HepG2 (cell line): ENCODE data around the gene PTPRD. TPM values are rescaled to one million over a fixed set of nuclear protein-coding genes. Genes with fewer than 3 reads are reported as not detected.

Experiments used
- ATAC-seq: fragments of 200-7000 bp; cut with Tn5 transposase; 3 replicates; pipeline ENCODE4 v1.9.1; 2020; ENCODE audit warnings: mild to moderate bottlenecking, moderate library complexity
- BruUV-seq: library from RNA; stranded (reverse); fragments of 400-500 nt; replicated peaks from 2 replicates; lab custom pipeline; 2021; lab: Mats Ljungman, UMichigan
- CTCF ChIA-PET: fragments of 300-600 bp; formaldehyde crosslinking; extraction: SDS; loops from one replicate; lab custom pipeline; 2021; ENCODE audit warnings: low total read pairs, inconsistent platforms, low intra/inter-chr PET ratio; lab: Yijun Ruan, JAX
- POLR2A ChIA-PET: fragments of 350-600 bp; sonication (Branson Sonifier 250); formaldehyde crosslinking; loops from one replicate; lab custom pipeline; 2020; ENCODE audit warnings: antibody characterized with exemption, inconsistent platforms; lab: Yijun Ruan, JAX
- DNase-seq: peaks from one replicate; pipeline ENCODE4 v3.0.0-alpha.2; 2015; ENCODE audit warnings: low spot score
- FAIRE-seq: peaks from 3 replicates; lab custom pipeline; 2011; peaks lifted over from hg19 to GRCh38; lab: Jason Lieb, UNC
- H2AFZ ChIP-seq: one replicate; pipeline ENCODE4 v1.6.1; 2011; ENCODE audit warnings: low read length, inconsistent platforms
- H3K27ac ChIP-seq: fragments of 300-600 bp; 3 replicates; pipeline ENCODE4 v1.8.0; 2011; ENCODE audit warnings: mixed run types, mild to moderate bottlenecking, mixed read lengths, low read length, inconsistent platforms; ENCODE audit not compliant: insufficient read depth; ENCODE audit errors: extremely low read length
- H3K27me3 ChIP-seq, 2 experiments: fragments of 200-600 bp in 1 of 2; 2 replicates in 1 of 2; 3 replicates in 1 of 2; pipeline versions ENCODE4 v1.6.0 to v1.8.0; 2011; ENCODE audit warnings: low read length in 2 of 2, mild to moderate bottlenecking in 2 of 2, moderate library complexity in 2 of 2, inconsistent platforms in 1 of 2; ENCODE audit not compliant: insufficient read depth in 2 of 2, control insufficient read depth in 1 of 2
- H3K36me3 ChIP-seq, 2 experiments: fragments of 200-600 bp in 1 of 2; replicated peaks in 1 of 2; 2 replicates in 1 of 2; 3 replicates in 1 of 2; pipeline versions ENCODE4 v1.5.1 to v1.8.0; 2011; ENCODE audit warnings: low read length in 2 of 2, inconsistent platforms in 1 of 2; ENCODE audit not compliant: insufficient read depth in 2 of 2, control insufficient read depth in 1 of 2
- H3K4me1 ChIP-seq: 2 replicates; pipeline ENCODE4 v1.5.1; 2012; ENCODE audit warnings: low read length, inconsistent platforms; ENCODE audit not compliant: insufficient read depth
- H3K4me2 ChIP-seq: 2 replicates; pipeline ENCODE4 v1.6.0; 2011; ENCODE audit warnings: low read depth, low read length, inconsistent platforms
- H3K4me3 ChIP-seq, 3 experiments: fragments of 200-600 bp in 1 of 3; sonication (generic), shearing (Covaris generic) in 1 of 3; replicated peaks in 1 of 3; 2 replicates each; pipeline ENCODE4 v1.5.1; 2011 to 2016; ENCODE audit warnings: low read length in 3 of 3, inconsistent platforms in 2 of 3, low read depth in 2 of 3, mild to moderate bottlenecking in 2 of 3, control low read depth in 1 of 3, mixed read lengths in 1 of 3; ENCODE audit not compliant: insufficient read depth in 1 of 3
- H3K79me2 ChIP-seq: one replicate; pipeline ENCODE4 v1.6.1; 2011; ENCODE audit warnings: low read length, inconsistent platforms; ENCODE audit not compliant: insufficient read depth
- H3K9ac ChIP-seq: 2 replicates; pipeline ENCODE4 v1.6.0; 2011; ENCODE audit warnings: mild to moderate bottlenecking, low read depth, low read length, inconsistent platforms; ENCODE audit not compliant: insufficient read depth
- H3K9me3 ChIP-seq: 2 replicates; pipeline ENCODE4 v1.5.1; 2012; ENCODE audit warnings: mild to moderate bottlenecking, low read length
- H4K20me1 ChIP-seq: 2 replicates; pipeline ENCODE4 v1.6.0; 2011; ENCODE audit warnings: inconsistent platforms, mild to moderate bottlenecking, low read length, moderate library complexity; ENCODE audit not compliant: insufficient read depth
- HOXD1 ChIP-seq: sonication (generic); formaldehyde crosslinking; IDR thresholded peaks from 2 replicates; pipeline ENCODE4 v1.5.0; 2020; ENCODE audit warnings: missing genetic modification reagents
- KMT2B ChIP-seq: IDR thresholded peaks from 2 replicates; pipeline ENCODE4 v1.6.1; 2016; ENCODE audit warnings: missing genetic modification reagents, missing compliant biosample characterization
- NFATC3 ChIP-seq: sonication (generic); formaldehyde crosslinking; IDR thresholded peaks from 2 replicates; pipeline ENCODE4 v1.5.1; 2020; ENCODE audit warnings: mild to moderate bottlenecking, missing genetic modification reagents
- XBP1 ChIP-seq: sonication (generic); formaldehyde crosslinking; IDR thresholded peaks from 2 replicates; pipeline ENCODE4 v1.5.0; 2020; ENCODE audit warnings: missing genetic modification reagents
- ZNF451 ChIP-seq: sonication (generic); formaldehyde crosslinking; IDR thresholded peaks from 2 replicates; pipeline ENCODE4 v1.5.0; 2020; ENCODE audit warnings: mild to moderate bottlenecking, missing genetic modification reagents
- ZNF496 ChIP-seq: sonication (generic); formaldehyde crosslinking; IDR thresholded peaks from 2 replicates; pipeline ENCODE4 v1.8.1; 2023; ENCODE audit warnings: mild to moderate bottlenecking, moderate library complexity, missing genetic modification reagents; ENCODE audit not compliant: insufficient replicate concordance
- ZNF670 ChIP-seq: sonication (generic); formaldehyde crosslinking; IDR thresholded peaks from 2 replicates; pipeline ENCODE4 v1.8.0; 2022; ENCODE audit warnings: mild to moderate bottlenecking, missing genetic modification reagents, borderline replicate concordance
- ZNF7 ChIP-seq: IDR thresholded peaks from 2 replicates; pipeline ENCODE4 v1.6.1; 2016; ENCODE audit warnings: missing biosample characterization, missing genetic modification reagents
- ZSCAN12 ChIP-seq: sonication (generic); formaldehyde crosslinking; IDR thresholded peaks from 2 replicates; pipeline ENCODE4 v1.9.0; 2021; ENCODE audit warnings: mild to moderate bottlenecking, missing genetic modification reagents
- WGBS: methylation state at CpG from one replicate; pipeline ENCODE4 v1.1.6; 2017; ENCODE audit warnings: low lambda C conversion rate; 5-methylcytosine and 5-hydroxymethylcytosine counted together
- in situ Hi-C: cut with HindIII; loops from 2 replicates; pipeline ENCODE4 v1.10.0; 2017; ENCODE audit warnings: low pct_unique_long_range_greater_than_20kb; ENCODE audit not compliant: extremely low pct_ligation_motif_present
- intact Hi-C: fragments of 100-400 bp; cut with micrococcal nuclease; formaldehyde crosslinking; loops from one replicate; pipeline ENCODE4 v1.10.0; 2022; ENCODE audit not compliant: unreplicated experiment
- polyA plus RNA-seq, 8 experiments: library from polyadenylated mRNA; depleted of rRNA in 3 of 8; stranded (reverse) in 7 of 8; unstranded in 1 of 8; fragments of >200 nt; fragmentation: Illumina TruSeq in 4 of 8; extraction: Trizol in 4 of 8; gene quantifications; 2 replicates each; pipeline versions ENCODE4 v1.2.1 to v1.2.3, GENCODE V29; 2011 to 2016; ENCODE audit warnings: low read depth in 4 of 8, missing spikeins in 1 of 8, mixed read lengths in 1 of 8; ENCODE audit not compliant: insufficient read depth in 1 of 8
- total RNA-seq, 5 experiments: library from RNA; depleted of rRNA; stranded (reverse); fragments of >200 nt; fragmentation: Illumina TruSeq; extraction: Trizol; gene quantifications; 2 replicates each; pipeline ENCODE4 v1.2.3, GENCODE V29; 2016; ENCODE audit warnings: low read depth in 1 of 5
- TF ChIP-seq, protein P1 (sequence below): sonication (generic); formaldehyde crosslinking; IDR thresholded peaks from 2 replicates; pipeline ENCODE4 v1.8.0; 2022; ENCODE audit warnings: mild to moderate bottlenecking, missing genetic modification reagents, moderate library complexity
- TF ChIP-seq, protein P2 (sequence below): sonication (generic); formaldehyde crosslinking; IDR thresholded peaks from 2 replicates; pipeline ENCODE4 v1.4.0; 2020; ENCODE audit warnings: missing genetic modification reagents
- TF ChIP-seq, protein P3 (sequence below): IDR thresholded peaks from 2 replicates; pipeline ENCODE4 v1.6.1; 2012; ENCODE audit warnings: low read length, improper control_type of control experiment
- TF ChIP-seq, protein P4 (sequence below): sonication (generic); formaldehyde crosslinking; IDR thresholded peaks from 2 replicates; pipeline ENCODE4 v1.4.0; 2020; ENCODE audit warnings: missing genetic modification reagents

PTPRD gene
- total and polyA plus RNA-seq, 2 of the 13 experiments (the other 11 are each of a cell fraction or from before 2014, with no cell fraction given): 0.05 TPM; not detected in 1

DNA sequence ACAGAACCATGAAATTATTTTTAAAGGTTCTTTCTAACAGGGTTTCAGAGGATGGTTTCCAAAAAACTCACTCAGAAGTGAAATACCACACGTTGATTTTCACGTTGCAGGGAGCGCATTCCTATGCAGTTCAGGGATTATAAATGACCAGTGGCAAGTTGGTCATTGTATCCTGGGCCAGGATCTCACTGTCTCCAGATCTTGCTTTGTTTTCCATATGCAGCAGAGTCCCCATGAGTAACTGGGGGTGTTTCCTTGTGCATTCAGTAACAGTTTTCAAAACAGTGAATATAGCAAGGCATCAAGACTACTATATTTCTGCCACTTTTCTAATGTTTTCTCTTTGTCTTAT is 1748.3 kb downstream of the PTPRD start (continued):
- TF ChIP-seq ZNF7 (CRISPR knock-in tag) (no peak), XBP1 (no peak), NFATC3 (CRISPR knock-in tag) (no peak), HOXD1 (CRISPR knock-in tag) (no peak)
- TF ChIP-seq, protein P1, sequence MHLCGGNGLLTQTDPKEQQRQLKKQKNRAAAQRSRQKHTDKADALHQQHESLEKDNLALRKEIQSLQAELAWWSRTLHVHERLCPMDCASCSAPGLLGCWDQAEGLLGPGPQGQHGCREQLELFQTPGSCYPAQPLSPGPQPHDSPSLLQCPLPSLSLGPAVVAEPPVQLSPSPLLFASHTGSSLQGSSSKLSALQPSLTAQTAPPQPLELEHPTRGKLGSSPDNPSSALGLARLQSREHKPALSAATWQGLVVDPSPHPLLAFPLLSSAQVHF (CRISPR knock-in tag): no peak

DNA sequence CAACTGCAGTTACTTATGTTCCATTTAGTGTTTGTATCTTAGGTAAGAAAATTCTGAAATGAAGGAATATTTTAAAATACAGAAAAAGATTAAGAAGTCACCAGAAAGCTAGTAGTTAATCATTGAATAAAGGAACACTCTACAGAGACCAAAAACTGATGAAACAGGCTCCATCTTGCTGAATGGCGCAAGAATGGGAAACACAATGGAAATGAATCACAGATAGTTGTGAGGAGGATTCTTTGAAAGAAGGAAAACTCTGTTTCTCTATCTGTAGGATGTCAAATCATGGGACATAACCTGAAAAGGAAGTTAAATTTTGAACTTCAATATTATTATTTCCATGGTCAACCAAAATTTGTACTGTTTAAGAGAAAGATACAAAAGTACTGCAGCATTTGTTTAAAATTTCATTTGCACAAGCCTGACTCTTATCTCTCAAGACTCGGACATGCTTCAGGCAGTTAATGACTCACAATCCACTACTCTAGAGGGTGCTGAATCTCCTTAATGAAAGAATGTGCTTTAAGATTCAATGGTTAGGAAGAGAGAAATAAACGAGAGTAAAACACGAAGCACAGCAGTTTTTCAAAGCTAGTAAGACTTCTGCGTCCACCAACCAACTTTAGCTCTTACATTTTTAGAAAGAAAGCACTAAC is 1748.8 kb downstream of the PTPRD start:
- FAIRE-seq: no peak
- H3K9me3 ChIP-seq: no peaks in the 10 kb centered on the region
- 12% methylated on average over 5 of the region's 5 CpGs for WGBS
- H3K4me2 ChIP-seq: no peak overlapping the region
- POLR2A ChIA-PET: no interaction called here
- H3K4me3 ChIP-seq: no peak overlapping the region
- no peaks in the 10 kb centered on the region for H3K4me1 ChIP-seq
- no peak for DNase-seq
- H2AFZ ChIP-seq: no peak overlapping the region
- H3K27me3 ChIP-seq: peaks cover 0 to under 1% of the 10 kb centered on the region in 2 experiments; a peak in 1 of 5 replicates
- H3K27ac ChIP-seq: no peak overlapping the region
- no peaks in the 10 kb centered on the region for H4K20me1 ChIP-seq
- CTCF ChIA-PET: no interaction called here
- H3K9ac ChIP-seq: no peak overlapping the region
- no peak for ATAC-seq
- H3K79me2 ChIP-seq: no peaks in the 10 kb centered on the region
- H3K36me3 ChIP-seq: no peaks in the 10 kb centered on the region
- intact Hi-C loops (no loop called here), in situ Hi-C loops (no loop called here)
- no TSS peak for BruUV-seq
- TF ChIP-seq, protein P2, sequence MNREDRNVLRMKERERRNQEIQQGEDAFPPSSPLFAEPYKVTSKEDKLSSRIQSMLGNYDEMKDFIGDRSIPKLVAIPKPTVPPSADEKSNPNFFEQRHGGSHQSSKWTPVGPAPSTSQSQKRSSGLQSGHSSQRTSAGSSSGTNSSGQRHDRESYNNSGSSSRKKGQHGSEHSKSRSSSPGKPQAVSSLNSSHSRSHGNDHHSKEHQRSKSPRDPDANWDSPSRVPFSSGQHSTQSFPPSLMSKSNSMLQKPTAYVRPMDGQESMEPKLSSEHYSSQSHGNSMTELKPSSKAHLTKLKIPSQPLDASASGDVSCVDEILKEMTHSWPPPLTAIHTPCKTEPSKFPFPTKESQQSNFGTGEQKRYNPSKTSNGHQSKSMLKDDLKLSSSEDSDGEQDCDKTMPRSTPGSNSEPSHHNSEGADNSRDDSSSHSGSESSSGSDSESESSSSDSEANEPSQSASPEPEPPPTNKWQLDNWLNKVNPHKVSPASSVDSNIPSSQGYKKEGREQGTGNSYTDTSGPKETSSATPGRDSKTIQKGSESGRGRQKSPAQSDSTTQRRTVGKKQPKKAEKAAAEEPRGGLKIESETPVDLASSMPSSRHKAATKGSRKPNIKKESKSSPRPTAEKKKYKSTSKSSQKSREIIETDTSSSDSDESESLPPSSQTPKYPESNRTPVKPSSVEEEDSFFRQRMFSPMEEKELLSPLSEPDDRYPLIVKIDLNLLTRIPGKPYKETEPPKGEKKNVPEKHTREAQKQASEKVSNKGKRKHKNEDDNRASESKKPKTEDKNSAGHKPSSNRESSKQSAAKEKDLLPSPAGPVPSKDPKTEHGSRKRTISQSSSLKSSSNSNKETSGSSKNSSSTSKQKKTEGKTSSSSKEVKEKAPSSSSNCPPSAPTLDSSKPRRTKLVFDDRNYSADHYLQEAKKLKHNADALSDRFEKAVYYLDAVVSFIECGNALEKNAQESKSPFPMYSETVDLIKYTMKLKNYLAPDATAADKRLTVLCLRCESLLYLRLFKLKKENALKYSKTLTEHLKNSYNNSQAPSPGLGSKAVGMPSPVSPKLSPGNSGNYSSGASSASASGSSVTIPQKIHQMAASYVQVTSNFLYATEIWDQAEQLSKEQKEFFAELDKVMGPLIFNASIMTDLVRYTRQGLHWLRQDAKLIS (CRISPR knock-in tag): no peak
- TF ChIP-seq ZNF496 (CRISPR knock-in tag) (no peak), KMT2B (CRISPR knock-in tag) (no peak), ZSCAN12 (CRISPR knock-in tag) (no peak), ZNF451 (CRISPR knock-in tag) (no peak), ZNF670 (no peak)
- TF ChIP-seq, protein P3, sequence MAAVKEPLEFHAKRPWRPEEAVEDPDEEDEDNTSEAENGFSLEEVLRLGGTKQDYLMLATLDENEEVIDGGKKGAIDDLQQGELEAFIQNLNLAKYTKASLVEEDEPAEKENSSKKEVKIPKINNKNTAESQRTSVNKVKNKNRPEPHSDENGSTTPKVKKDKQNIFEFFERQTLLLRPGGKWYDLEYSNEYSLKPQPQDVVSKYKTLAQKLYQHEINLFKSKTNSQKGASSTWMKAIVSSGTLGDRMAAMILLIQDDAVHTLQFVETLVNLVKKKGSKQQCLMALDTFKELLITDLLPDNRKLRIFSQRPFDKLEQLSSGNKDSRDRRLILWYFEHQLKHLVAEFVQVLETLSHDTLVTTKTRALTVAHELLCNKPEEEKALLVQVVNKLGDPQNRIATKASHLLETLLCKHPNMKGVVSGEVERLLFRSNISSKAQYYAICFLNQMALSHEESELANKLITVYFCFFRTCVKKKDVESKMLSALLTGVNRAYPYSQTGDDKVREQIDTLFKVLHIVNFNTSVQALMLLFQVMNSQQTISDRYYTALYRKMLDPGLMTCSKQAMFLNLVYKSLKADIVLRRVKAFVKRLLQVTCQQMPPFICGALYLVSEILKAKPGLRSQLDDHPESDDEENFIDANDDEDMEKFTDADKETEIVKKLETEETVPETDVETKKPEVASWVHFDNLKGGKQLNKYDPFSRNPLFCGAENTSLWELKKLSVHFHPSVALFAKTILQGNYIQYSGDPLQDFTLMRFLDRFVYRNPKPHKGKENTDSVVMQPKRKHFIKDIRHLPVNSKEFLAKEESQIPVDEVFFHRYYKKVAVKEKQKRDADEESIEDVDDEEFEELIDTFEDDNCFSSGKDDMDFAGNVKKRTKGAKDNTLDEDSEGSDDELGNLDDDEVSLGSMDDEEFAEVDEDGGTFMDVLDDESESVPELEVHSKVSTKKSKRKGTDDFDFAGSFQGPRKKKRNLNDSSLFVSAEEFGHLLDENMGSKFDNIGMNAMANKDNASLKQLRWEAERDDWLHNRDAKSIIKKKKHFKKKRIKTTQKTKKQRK: no peak
- TF ChIP-seq, protein P4, sequence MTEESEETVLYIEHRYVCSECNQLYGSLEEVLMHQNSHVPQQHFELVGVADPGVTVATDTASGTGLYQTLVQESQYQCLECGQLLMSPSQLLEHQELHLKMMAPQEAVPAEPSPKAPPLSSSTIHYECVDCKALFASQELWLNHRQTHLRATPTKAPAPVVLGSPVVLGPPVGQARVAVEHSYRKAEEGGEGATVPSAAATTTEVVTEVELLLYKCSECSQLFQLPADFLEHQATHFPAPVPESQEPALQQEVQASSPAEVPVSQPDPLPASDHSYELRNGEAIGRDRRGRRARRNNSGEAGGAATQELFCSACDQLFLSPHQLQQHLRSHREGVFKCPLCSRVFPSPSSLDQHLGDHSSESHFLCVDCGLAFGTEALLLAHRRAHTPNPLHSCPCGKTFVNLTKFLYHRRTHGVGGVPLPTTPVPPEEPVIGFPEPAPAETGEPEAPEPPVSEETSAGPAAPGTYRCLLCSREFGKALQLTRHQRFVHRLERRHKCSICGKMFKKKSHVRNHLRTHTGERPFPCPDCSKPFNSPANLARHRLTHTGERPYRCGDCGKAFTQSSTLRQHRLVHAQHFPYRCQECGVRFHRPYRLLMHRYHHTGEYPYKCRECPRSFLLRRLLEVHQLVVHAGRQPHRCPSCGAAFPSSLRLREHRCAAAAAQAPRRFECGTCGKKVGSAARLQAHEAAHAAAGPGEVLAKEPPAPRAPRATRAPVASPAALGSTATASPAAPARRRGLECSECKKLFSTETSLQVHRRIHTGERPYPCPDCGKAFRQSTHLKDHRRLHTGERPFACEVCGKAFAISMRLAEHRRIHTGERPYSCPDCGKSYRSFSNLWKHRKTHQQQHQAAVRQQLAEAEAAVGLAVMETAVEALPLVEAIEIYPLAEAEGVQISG (CRISPR knock-in tag): no peak
